Fibroblast of skin of right quadriceps (primary cell): Measurements from ENCODE around the gene GRAP2.

Experiments
- DNase-seq: peaks from one replicate; pipeline ENCODE4 v3.0.0-alpha.2; 2013

The GRAP2 gene

GRCh38 chr22:39925909-39926679, 25.2 kb downstream of the GRAP2 start:
- no peak for DNase-seq

- DNase-seq: no peak
These were observed 25.9 kb downstream of the GRAP2 start for GRCh38 chr22:39926753-39927152.

GRCh38 chr22:39927544-39927943, 26.7 kb downstream of the GRAP2 start:
- no peak for DNase-seq

GRCh38 chr22:39928536-39929520, 27.9 kb downstream of the GRAP2 start:
- no peak for DNase-seq

GRCh38 chr22:39931251-39931650, 30.4 kb downstream of the GRAP2 start:
- DNase-seq: no peak

- no peak for DNase-seq
These were observed 31.3 kb downstream of the GRAP2 start for GRCh38 chr22:39932166-39932565.

GRCh38 chr22:39932918-39933649, 32.2 kb downstream of the GRAP2 start:
- peak; percentile 7 for DNase-seq

- DNase-seq: no peak
These were observed 32.9 kb downstream of the GRAP2 start for GRCh38 chr22:39933741-39934140.

- no peak for DNase-seq
These were observed 34.2 kb downstream of the GRAP2 start for GRCh38 chr22:39935116-39935515.

GRCh38 chr22:39935612-39936011, 34.7 kb downstream of the GRAP2 start:
- no peak for DNase-seq

- no peak for DNase-seq
These were observed 35.8 kb downstream of the GRAP2 start for GRCh38 chr22:39936523-39937145.

GRCh38 chr22:39937906-39938305, 37.0 kb downstream of the GRAP2 start:
- no peak for DNase-seq

- no peak for DNase-seq
These were observed 37.7 kb downstream of the GRAP2 start for GRCh38 chr22:39938509-39939111.

GRCh38 chr22:39939830-39940229, 38.9 kb downstream of the GRAP2 start:
- no peak for DNase-seq

GRCh38 chr22:39940757-39941305, 39.9 kb downstream of the GRAP2 start:
- DNase-seq: no peak

- DNase-seq: no peak
These were observed 40.7 kb downstream of the GRAP2 start for GRCh38 chr22:39941601-39942000.

- DNase-seq: no peak
These were observed 41.8 kb downstream of the GRAP2 start for GRCh38 chr22:39942439-39943230.

- no peak for DNase-seq
These were observed 42.5 kb downstream of the GRAP2 start for GRCh38 chr22:39943337-39943736.

- DNase-seq: no peak
These were observed 43.3 kb downstream of the GRAP2 start for GRCh38 chr22:39943953-39944872.

GRCh38 chr22:39946126-39946502, 45.2 kb downstream of the GRAP2 start:
- DNase-seq: no peak
